GM19438 (cell line): Measurements from ENCODE around the gene PCDHB12.
"Not testable (repeated sequence)": the region's sequence is repeated elsewhere in the genome, so short reads cannot be mapped to it uniquely, and the experiment has no call there.

Experiments
- ATAC-seq: cut with Tn5 transposase; IDR thresholded peaks from one replicate; pipeline ENCODE4 v1.9.1; 2021; ENCODE audit warnings: low read depth; ENCODE audit not compliant: unreplicated experiment

The PCDHB12 gene

GRCh38 chr5:141208478-141208877 lies at the start of gene PCDHB12:
Gene PCDHB12, plus strand, starts transcription at chr5:141208719. Its CDS starts 189 bp downstream, at chr5:141208908.
- ATAC-seq, result no peak

GRCh38 chr5:141172381-141173204 lies 35.9 kb upstream of the PCDHB12 start, which contains the start of gene PCDHB7:
Gene PCDHB7, plus strand, starts transcription at chr5:141172644. Its CDS starts 192 bp downstream, at chr5:141172836.
- no peak for ATAC-seq

- ATAC-seq, result not testable (repeated sequence)
Observed at GRCh38 chr5:141174291-141175104, 34.0 kb upstream of the PCDHB12 start.

- no peak for ATAC-seq
Observed at GRCh38 chr5:141175933-141176332, 32.6 kb upstream of the PCDHB12 start.

GRCh38 chr5:141177577-141178191 lies 30.8 kb upstream of the PCDHB12 start, which contains the start of gene PCDHB8:
Gene PCDHB8, plus strand, starts transcription at chr5:141177790. Its CDS starts 245 bp downstream, at chr5:141178035.
- not testable (repeated sequence) for ATAC-seq

- ATAC-seq, result not testable (repeated sequence)
Observed at GRCh38 chr5:141179371-141179770, 29.1 kb upstream of the PCDHB12 start.

GRCh38 chr5:141179876-141180275 lies 28.6 kb upstream of the PCDHB12 start:
- ATAC-seq, result not testable (repeated sequence)

- no peak for ATAC-seq
Observed at GRCh38 chr5:141180313-141180712, 28.2 kb upstream of the PCDHB12 start.

GRCh38 chr5:141182248-141182647 lies 26.3 kb upstream of the PCDHB12 start, which contains the start of gene PCDHB16:
Gene PCDHB16, plus strand, starts transcription at chr5:141182387. Its CDS starts 173 bp downstream, at chr5:141182560.
- ATAC-seq, result no peak

GRCh38 chr5:141184117-141184855 lies 24.2 kb upstream of the PCDHB12 start:
- ATAC-seq, result not testable (repeated sequence)

GRCh38 chr5:141186897-141187512 lies 21.5 kb upstream of the PCDHB12 start, which contains the start of gene PCDHB9:
Gene PCDHB9, plus strand, starts transcription at chr5:141187161. Its CDS starts 158 bp downstream, at chr5:141187319.
- no peak for ATAC-seq

- not testable (repeated sequence) for ATAC-seq
Observed at GRCh38 chr5:141188682-141189081, 19.8 kb upstream of the PCDHB12 start.

GRCh38 chr5:141189131-141189530 lies 19.4 kb upstream of the PCDHB12 start:
- ATAC-seq, result not testable (repeated sequence)

GRCh38 chr5:141192110-141192725 lies 16.3 kb upstream of the PCDHB12 start, which contains the start of gene PCDHB10:
Gene PCDHB10, plus strand, starts transcription at chr5:141192353. Its CDS starts 200 bp downstream, at chr5:141192553.
- ATAC-seq, result no peak

- ATAC-seq, result not testable (repeated sequence)
Observed at GRCh38 chr5:141194332-141194731, 14.2 kb upstream of the PCDHB12 start.

- no peak for ATAC-seq
Observed at GRCh38 chr5:141196363-141196762, 12.2 kb upstream of the PCDHB12 start.

GRCh38 chr5:141199359-141200235 lies 8.9 kb upstream of the PCDHB12 start, which contains the start of gene PCDHB11:
Gene PCDHB11, plus strand, starts transcription at chr5:141199627. Its CDS starts 148 bp downstream, at chr5:141199775.
- no peak for ATAC-seq

GRCh38 chr5:141201126-141201525 lies 7.4 kb upstream of the PCDHB12 start:
- not testable (repeated sequence) for ATAC-seq
